Stimulated activated CD4-positive, alpha-beta T cell treated with anti-CD3 and anti-CD28 coated beads, Interleukin-4, amount 100 ng/mL, for 4 hours (primary cell): ENCODE data around the gene SPESP1.

ENCODE experiments used
- DNase-seq, 2 experiments: peaks; one replicate each; pipeline ENCODE4 v3.0.0-alpha.2; 2020

The SPESP1 gene

GRCh38 chr15:68993276-68993675, 63.0 kb downstream of the SPESP1 start:
- DNase-seq: no peak

DNA sequence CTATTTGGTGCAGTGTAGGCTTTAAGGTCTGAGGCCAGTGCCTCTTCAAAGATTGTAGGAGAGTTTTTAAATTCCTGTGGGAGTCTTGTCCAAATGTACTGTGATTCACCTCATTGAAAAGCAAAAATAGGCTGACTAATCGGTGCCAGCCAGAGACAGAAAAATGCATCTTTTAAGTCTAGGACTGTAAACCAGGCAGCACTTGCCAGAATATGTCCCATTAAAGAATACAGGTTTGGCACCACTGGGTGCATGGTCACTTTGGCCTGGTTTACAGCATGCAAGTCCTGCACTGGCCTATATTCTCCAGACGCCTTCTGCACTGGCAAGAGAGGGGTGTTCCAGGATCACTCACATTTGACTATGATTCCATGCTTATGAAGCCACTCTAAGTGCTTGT, 63.8 kb downstream of the SPESP1 start:
- no peak for DNase-seq

- no peak for DNase-seq
These were observed 64.8 kb downstream of the SPESP1 start for GRCh38 chr15:68994981-68995761.
